HG03469 (cell line): ENCODE data around the gene TMEM254.
"Not testable (repeated sequence)": the region's sequence is repeated elsewhere in the genome, so short reads cannot be mapped to it uniquely, and the experiment has no call there.

ENCODE experiments used
- ATAC-seq: cut with Tn5 transposase; IDR thresholded peaks from one replicate; pipeline ENCODE4 v1.9.1; 2021; ENCODE audit warnings: mild to moderate bottlenecking, moderate library complexity, moderate number of reproducible peaks; ENCODE audit not compliant: unreplicated experiment

Gene TMEM254

GRCh38 chr10:80075781-80076180 is 2.7 kb upstream of the TMEM254 start:
- ATAC-seq, result no peak

DNA sequence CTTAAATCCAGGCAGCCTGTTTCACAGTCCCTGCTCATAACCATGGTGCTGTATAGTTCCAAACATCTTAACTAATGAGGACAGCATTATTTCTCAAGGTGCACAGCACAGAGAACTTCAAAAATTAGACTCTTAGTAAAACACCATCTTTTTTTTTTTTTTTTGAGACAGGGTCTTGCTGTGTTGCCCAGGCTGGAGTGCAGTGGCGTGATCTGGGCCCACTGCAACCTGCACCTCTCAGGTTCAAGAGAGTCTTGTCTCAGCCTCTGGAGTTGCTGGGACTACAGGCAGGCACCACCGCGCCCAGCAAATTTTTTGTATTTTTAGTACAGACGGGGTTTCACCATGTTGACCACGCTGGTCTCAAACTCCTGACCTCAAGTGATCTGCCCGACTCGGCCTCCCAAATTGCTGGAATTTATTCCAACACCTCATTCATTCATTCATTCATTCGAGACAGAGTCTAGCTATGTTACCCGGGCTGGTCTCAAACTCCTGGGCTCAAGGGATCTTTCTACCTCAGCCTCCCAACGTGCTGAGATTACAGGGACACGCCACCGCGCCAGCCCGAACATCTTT is 507 bp upstream of the TMEM254 start:
- no peak for ATAC-seq

GRCh38 chr10:80079312-80079719 is 851 bp downstream of the TMEM254 start:
- no peak for ATAC-seq

GRCh38 chr10:80081026-80081425 is 2.6 kb downstream of the TMEM254 start:
- no peak for ATAC-seq

DNA sequence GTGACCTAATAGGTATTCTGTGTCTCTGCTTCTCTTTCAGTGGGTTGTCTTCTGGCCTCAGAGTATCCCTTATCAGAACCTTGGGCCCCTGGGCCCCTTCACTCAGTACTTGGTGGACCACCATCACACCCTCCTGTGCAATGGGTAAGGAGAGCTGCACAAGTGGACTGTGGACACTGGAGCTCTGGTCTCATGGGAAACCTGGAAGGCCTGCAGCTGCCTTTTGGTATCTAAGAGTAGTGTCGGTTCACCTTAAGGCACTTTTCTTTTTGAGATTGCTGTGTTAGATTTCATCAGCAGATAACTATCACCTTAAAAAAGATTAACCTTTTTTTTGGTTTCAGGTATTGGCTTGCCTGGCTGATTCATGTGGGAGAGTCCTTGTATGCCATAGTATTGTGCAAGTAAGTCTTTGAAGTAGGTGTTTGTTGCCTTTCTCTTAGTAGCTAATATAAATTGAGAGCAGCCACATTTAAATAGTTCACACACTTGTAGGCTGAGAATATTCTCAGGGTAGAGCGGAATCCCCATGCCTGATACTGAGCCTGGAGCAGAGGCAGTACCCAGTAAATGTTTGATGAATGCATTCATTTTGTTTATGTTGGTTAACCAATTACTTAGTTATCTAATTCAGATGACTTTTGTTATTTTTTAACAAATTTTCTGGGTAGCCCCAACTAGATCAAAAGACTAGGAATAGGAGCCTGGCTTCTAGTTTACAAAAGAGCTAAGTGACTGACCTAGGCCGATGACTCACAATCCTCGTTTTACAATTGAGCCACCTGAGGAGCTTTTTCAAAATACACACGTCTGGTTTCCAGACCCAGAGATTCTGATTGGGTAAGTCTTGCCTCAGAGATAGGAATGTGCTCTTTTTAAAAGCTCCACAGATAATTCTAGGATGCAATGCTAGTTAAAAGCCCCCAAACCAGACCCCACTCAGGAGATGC is 3.6 kb downstream of the TMEM254 start:
- ATAC-seq, result no peak

- ATAC-seq, result no peak
These were observed 11.7 kb downstream of the TMEM254 start for GRCh38 chr10:80090121-80090520.

DNA sequence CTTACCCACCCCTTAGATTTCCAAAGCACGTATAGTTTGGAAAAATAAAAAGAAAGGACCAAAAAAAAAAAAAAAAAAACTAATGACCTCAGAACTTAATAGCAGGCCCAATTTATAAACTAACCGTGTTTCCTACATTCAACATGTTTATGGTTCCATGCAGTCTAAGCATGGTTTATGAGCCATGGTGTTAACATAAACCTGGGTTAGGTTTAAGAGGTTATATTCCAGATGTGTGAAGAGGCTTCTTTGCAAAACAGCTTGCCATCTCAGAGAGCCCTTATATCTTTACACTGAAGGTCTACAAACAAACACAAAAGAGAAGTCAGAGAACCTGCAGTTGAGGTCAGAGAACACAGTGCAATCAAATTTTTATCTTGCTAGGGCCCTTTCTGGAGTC is 15.8 kb downstream of the TMEM254 start:
- no peak for ATAC-seq

DNA sequence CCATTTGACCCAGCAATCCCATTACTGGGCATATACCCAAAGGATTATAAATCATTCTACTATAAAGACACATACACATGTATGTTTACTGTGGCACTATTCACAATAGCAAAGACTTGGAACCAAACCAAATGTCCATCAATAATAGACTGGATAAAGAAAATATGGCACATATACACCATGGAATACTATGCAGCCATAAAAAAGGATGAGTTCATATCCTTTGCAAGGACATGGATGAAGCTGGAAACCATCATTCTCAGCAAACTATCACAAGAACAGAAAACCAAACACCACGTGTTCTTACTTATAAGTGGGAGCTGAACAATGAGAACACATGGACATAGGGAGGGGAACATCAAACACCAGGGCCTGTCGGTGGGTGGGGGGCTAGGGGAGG is 19.8 kb downstream of the TMEM254 start:
- ATAC-seq, result not testable (repeated sequence)

DNA sequence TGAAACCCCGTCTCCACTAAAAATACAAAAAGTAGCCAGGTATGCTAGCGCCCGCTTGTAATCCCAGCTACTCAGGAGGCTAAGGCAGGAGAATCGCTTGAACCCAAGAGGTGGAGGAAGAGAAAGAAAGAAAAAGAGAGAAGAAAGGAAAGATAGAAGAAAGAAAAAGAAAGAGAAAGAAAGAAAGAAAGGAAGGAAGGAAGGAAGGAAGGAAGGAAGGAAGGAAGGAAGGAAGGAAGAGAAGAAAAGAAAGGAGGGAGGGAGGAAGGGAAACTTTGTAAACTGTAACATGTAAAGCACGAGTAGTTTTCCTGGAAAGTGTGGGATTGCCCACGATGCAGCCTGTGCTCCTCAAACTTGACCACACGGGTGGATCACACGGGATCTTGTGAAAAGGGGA is 20.8 kb downstream of the TMEM254 start:
- not testable (repeated sequence) for ATAC-seq

- ATAC-seq, result no peak
These were observed 21.7 kb downstream of the TMEM254 start for GRCh38 chr10:80100116-80100515.

GRCh38 chr10:80100861-80101695 is 22.6 kb downstream of the TMEM254 start:
- ATAC-seq, result no peak

DNA sequence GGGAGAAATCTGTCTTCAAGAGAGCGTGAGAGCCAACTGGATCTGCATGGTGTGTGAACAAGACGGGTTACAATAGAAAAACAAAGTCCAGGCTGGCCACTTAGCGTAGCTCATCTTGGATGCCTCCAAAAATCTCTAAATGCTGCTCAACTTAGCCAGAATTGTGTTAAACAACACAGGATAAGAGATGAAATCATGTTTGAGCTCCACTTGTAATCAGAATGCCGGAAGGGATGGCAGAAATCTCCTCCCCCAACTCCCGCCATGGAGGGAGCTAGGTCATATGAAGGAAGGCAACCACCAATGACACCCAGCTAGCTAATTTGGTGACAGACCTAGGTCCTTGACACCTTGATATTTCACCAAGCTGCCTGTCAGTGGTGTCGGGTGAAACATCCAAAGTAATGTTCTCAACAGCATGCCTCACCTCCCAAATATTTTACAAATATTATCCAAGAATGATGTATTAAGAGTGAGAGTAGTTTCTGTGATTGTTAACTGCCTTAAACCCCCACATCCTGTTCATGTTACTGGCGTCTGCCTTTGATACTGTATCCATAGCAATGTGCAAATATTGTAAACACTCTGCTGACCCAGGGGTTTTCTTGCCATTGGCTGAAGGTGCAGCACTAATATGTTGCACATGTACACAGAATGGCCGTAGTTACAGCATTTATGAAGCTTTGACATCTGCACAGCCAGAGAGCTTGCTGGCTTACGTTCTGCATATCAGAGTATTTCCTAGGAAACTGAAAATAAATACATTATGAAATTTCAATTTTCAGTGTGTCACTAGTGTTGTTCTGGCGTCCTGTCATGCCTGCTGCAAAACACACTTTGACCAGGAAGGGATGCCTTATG is 25.8 kb downstream of the TMEM254 start:
- ATAC-seq, result no peak

GRCh38 chr10:80108576-80109239 is 30.2 kb downstream of the TMEM254 start:
- no peak for ATAC-seq

- ATAC-seq, result no peak
These were observed 32.5 kb downstream of the TMEM254 start for GRCh38 chr10:80110986-80111385.

DNA sequence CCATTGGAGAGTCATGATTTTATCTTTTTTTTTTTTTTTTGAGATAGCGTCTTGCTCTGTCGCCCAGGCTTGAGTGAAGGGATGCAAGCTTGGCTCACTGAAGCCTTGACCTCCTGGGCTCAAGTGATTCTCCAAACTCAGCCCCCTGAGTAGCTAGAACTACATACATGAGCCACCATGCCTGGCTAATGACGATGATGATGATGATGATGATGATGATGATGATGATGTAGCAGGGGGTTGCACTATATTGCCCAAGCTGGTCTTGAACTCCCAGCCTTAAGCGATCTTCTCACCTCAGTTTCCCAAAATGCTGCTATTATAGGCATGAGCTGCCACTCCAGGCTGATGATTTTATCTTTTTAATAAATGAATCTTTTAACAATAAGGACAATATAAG is 40.2 kb downstream of the TMEM254 start:
- no peak for ATAC-seq

DNA sequence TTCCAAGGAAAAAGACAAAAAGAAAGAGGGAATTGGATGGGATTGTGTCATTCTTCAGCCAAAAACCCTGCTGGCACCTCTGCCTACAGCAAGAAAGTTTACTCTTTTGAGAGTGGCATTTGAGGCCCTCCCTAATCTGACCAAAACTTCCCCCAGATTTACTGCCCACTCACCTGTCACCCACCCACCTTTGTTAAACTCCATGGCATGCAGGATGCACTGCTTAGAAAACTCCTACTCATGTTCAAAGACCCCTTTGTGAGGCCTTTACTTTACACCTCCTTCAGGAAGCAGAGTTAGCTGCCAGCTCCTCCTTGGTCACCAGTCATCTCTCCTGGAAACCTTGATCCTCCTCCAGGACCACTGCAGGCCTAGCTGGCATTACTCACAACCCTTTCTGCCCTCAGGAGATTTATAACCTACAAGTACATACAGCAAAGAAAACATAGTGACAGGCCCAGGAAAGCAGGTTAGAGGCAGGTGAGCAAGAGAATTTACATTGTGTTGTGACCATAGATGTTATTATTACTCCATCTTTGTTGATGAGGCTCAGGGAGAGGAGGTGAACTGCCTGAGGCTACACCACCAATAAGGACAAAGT is 43.7 kb downstream of the TMEM254 start:
- no peak for ATAC-seq

- ATAC-seq, result no peak
These were observed 44.3 kb downstream of the TMEM254 start for GRCh38 chr10:80122746-80123145.

GRCh38 chr10:80126876-80127275 is 48.4 kb downstream of the TMEM254 start:
- ATAC-seq, result no peak

DNA sequence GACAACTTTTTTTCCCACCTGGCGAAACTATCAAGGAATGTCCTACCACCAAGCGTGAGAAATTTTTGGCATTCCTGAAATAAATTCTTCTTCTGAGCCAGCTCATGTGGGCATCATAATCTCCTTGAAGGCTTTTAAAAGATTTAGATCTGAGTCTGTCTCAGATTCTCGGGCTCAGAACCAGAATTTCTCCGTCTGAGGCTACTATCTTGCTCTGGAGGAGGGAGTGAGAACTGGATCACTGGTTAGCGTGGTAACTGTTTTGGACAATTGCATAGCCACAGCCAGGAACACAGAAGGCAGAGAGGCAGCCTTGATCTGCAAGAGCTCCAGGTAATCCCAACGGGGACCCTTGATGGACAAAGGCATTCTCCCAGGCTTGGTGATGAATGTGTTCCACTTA is 53.0 kb downstream of the TMEM254 start:
- ATAC-seq, result no peak
